ENCODE data around the gene BTBD17. TPM values are rescaled to one million over a fixed set of nuclear protein-coding genes. Genes with fewer than 3 reads are reported as not detected.

Gene BTBD17
- total RNA-seq, 8 experiments from 2014 or later = 1.4 to 20.4 (median 4.1) TPM; not detected in 3

GRCh38 chr17:74380959-74381808 lies 19.5 kb upstream of the BTBD17 start:
- Histone ChIP-seq H3K4me3 (no peak overlapping the region), H3K4me1 (replicated peaks in 1 of 2) (peaks cover 3 to 12% of the 10 kb centered on the region in 2 donors), H3K27ac (no peak overlapping the region)
- no peak for ATAC-seq (replicated peaks in 6 of 8)
- in situ Hi-C loops (cut with MboI; ENCODE audit: low pct_unique_long_range_greater_than_20kb in 2 of 9, low sequenced_read_pairs in 9 of 9, unreplicated experiment in 9 of 9) = no loop called here
- 8 to 100% (median 84%) methylated on average over 1 to 9 of the region's 15 CpGs for WGBS, 10 experiments

GRCh38 chr17:74380086-74380958 lies 18.7 kb upstream of the BTBD17 start:
- WGBS, 10 experiments = 40 to 100% (median 76%) methylated on average over 1 to 2 of the region's 17 CpGs; no CpG with 5 or more reads in 6 of the 10 experiments
- Histone ChIP-seq H3K27ac (no peak overlapping the region), H3K4me1 (replicated peaks in 1 of 2) (peaks cover 3 to 12% of the 10 kb centered on the region in 2 donors), H3K4me3 (no peak overlapping the region)
- ATAC-seq (replicated peaks in 6 of 8) = peak; percentile 4 to 35 (median 18)
- in situ Hi-C loops (cut with MboI; ENCODE audit: low pct_unique_long_range_greater_than_20kb in 2 of 9, low sequenced_read_pairs in 9 of 9, unreplicated experiment in 9 of 9) = no loop called here

GRCh38 chr17:74379495-74380085 lies 17.9 kb upstream of the BTBD17 start:
- no peak overlapping the region for H3K4me3 ChIP-seq
- in situ Hi-C loops (cut with MboI; ENCODE audit: low pct_unique_long_range_greater_than_20kb in 2 of 9, low sequenced_read_pairs in 9 of 9, unreplicated experiment in 9 of 9) = loop anchor here in 3 of 9 experiments (10.0 kb wide), 2 partner anchors 65 to 75 kb away; no protein-coding TSS in a partner anchor
- H3K27ac ChIP-seq = no peak overlapping the region

GRCh38 chr17:74374858-74375257 lies 13.2 kb upstream of the BTBD17 start:
- in situ Hi-C loops (cut with MboI; ENCODE audit: low pct_unique_long_range_greater_than_20kb in 2 of 9, low sequenced_read_pairs in 9 of 9, unreplicated experiment in 9 of 9) = loop anchor here in 5 of 9 experiments (10.0 to 25.0 kb wide), 3 partner anchors 70 to 163 kb away; partner anchors contain the start of genes RPL38 (in 2 of the 5) and TTYH2 (in 2 of the 5)
- Histone ChIP-seq H3K4me1 (replicated peaks in 1 of 2) (peaks cover 14 to 21% of the 10 kb centered on the region in 2 donors), H3K27ac (peak overlapping the region in 1 of 2 donors; percentile 86), H3K4me3 (no peak overlapping the region)
- 30 to 100% (median 86%) methylated on average over 1 to 3 of the region's 3 CpGs; no CpG with 5 or more reads in 2 of the 10 experiments for WGBS, 10 experiments
- ATAC-seq (replicated peaks in 6 of 8) = no peak

More at GRCh38 chr17:74379495-74380085, 17.9 kb upstream of the BTBD17 start:
- WGBS, 10 experiments = 30% methylated on average over 2 of the region's 20 CpGs; no CpG with 5 or more reads in 9 of the 10 experiments
- peak; percentile 94 to 98 (median 96) for ATAC-seq (replicated peaks in 6 of 8)
- H3K4me1 ChIP-seq (replicated peaks in 1 of 2) = peaks cover 3 to 13% of the 10 kb centered on the region in 2 donors

- 40 to 90% (median 67%) methylated on average over 1 to 3 of the region's 15 CpGs; no CpG with 5 or more reads in 6 of the 10 experiments for WGBS, 10 experiments
- no peak overlapping the region for H3K4me3 ChIP-seq
- ATAC-seq (replicated peaks in 6 of 8) = peak in 5 of 8 experiments; percentile 85 to 92 (median 90)
- peak overlapping the region; percentile 48 to 86 for H3K27ac ChIP-seq
- in situ Hi-C loops (cut with MboI; ENCODE audit: low pct_unique_long_range_greater_than_20kb in 2 of 9, low sequenced_read_pairs in 9 of 9, unreplicated experiment in 9 of 9) = loop anchor here in 5 of 9 experiments (10.0 to 25.0 kb wide), 3 partner anchors 71 to 162 kb away; partner anchors contain the start of genes RPL38 (in 2 of the 5) and TTYH2 (in 2 of the 5)
- peaks cover 13 to 22% of the 10 kb centered on the region in 2 donors for H3K4me1 ChIP-seq (replicated peaks in 1 of 2)
Measured at GRCh38 chr17:74373838-74374606, 12.4 kb upstream of the BTBD17 start.

- no peak for ATAC-seq (replicated peaks in 6 of 8)
- H3K4me1 ChIP-seq (replicated peaks in 1 of 2) = peaks cover 21 to 33% of the 10 kb centered on the region in 2 donors
- no peak overlapping the region for H3K27ac ChIP-seq
- no peak overlapping the region for H3K4me3 ChIP-seq
- 93% methylated on average over 6 of the region's 9 CpGs; no CpG with 5 or more reads in 9 of the 10 experiments for WGBS, 10 experiments
- in situ Hi-C loops (cut with MboI; ENCODE audit: low pct_unique_long_range_greater_than_20kb in 2 of 9, low sequenced_read_pairs in 9 of 9, unreplicated experiment in 9 of 9) = loop anchor here in 5 of 9 experiments (10.0 to 25.0 kb wide), 3 partner anchors 72 to 160 kb away; partner anchors contain the start of genes RPL38 (in 2 of the 5) and TTYH2 (in 2 of the 5)
Measured at GRCh38 chr17:74372426-74372825, 10.8 kb upstream of the BTBD17 start.

GRCh38 chr17:74371653-74372147 lies 10.0 kb upstream of the BTBD17 start:
- ATAC-seq (replicated peaks in 6 of 8) = no peak
- 70 to 100% (median 95%) methylated on average over 1 to 9 of the region's 26 CpGs; no CpG with 5 or more reads in 4 of the 10 experiments for WGBS, 10 experiments
- H3K4me3 ChIP-seq = no peak overlapping the region
- peaks cover 21 to 33% of the 10 kb centered on the region in 2 donors for H3K4me1 ChIP-seq (replicated peaks in 1 of 2)
- H3K27ac ChIP-seq = no peak overlapping the region
- in situ Hi-C loops (cut with MboI; ENCODE audit: low pct_unique_long_range_greater_than_20kb in 2 of 9, low sequenced_read_pairs in 9 of 9, unreplicated experiment in 9 of 9) = loop anchor here in 5 of 9 experiments (10.0 to 25.0 kb wide), 3 partner anchors 73 to 159 kb away; partner anchors contain the start of genes RPL38 (in 2 of the 5) and TTYH2 (in 2 of the 5)

GRCh38 chr17:74369665-74370490 lies 8.2 kb upstream of the BTBD17 start:
- no peak overlapping the region for H3K27ac ChIP-seq
- H3K4me1 ChIP-seq (replicated peaks in 1 of 2) = peaks cover 21 to 33% of the 10 kb centered on the region in 2 donors
- H3K4me3 ChIP-seq = no peak overlapping the region
- ATAC-seq (replicated peaks in 6 of 8) = no peak
- WGBS, 10 experiments = 20 to 100% (median 93%) methylated on average over 1 to 4 of the region's 17 CpGs; no CpG with 5 or more reads in 5 of the 10 experiments
- in situ Hi-C loops (cut with MboI; ENCODE audit: low pct_unique_long_range_greater_than_20kb in 2 of 9, low sequenced_read_pairs in 9 of 9, unreplicated experiment in 9 of 9) = loop anchor here in 5 of 9 experiments (10.0 to 25.0 kb wide), 3 partner anchors 75 to 158 kb away; partner anchors contain the start of genes RPL38 (in 2 of the 5) and TTYH2 (in 2 of the 5)

GRCh38 chr17:74369221-74369620 lies 7.6 kb upstream of the BTBD17 start:
- WGBS, 10 experiments = no CpG with 5 or more reads among the region's 10 CpGs
- in situ Hi-C loops (cut with MboI; ENCODE audit: low pct_unique_long_range_greater_than_20kb in 2 of 9, low sequenced_read_pairs in 9 of 9, unreplicated experiment in 9 of 9) = loop anchor here in 2 of 9 experiments (25.0 kb wide), 1 partner anchor 157 kb away; the partner anchor contains the start of genes RPL38 (in 2 of the 2) and TTYH2 (in 2 of the 2)
- H3K27ac ChIP-seq = no peak overlapping the region
- no peak for ATAC-seq (replicated peaks in 6 of 8)
- H3K4me1 ChIP-seq (replicated peaks in 1 of 2) = peaks cover 20 to 27% of the 10 kb centered on the region in 2 donors
- H3K4me3 ChIP-seq = no peak overlapping the region

GRCh38 chr17:74368341-74369081 lies 6.8 kb upstream of the BTBD17 start:
- no peak overlapping the region for H3K4me3 ChIP-seq
- peak; percentile 61 to 92 (median 68) for ATAC-seq (replicated peaks in 6 of 8)
- in situ Hi-C loops (cut with MboI; ENCODE audit: low pct_unique_long_range_greater_than_20kb in 2 of 9, low sequenced_read_pairs in 9 of 9, unreplicated experiment in 9 of 9) = loop anchor here in 2 of 9 experiments (25.0 kb wide), 1 partner anchor 156 kb away; the partner anchor contains the start of genes RPL38 (in 2 of the 2) and TTYH2 (in 2 of the 2)
- WGBS, 10 experiments = 0% methylated on average over 2 to 3 of the region's 14 CpGs; no CpG with 5 or more reads in 8 of the 10 experiments
- H3K4me1 ChIP-seq (replicated peaks in 1 of 2) = peaks cover 13 to 20% of the 10 kb centered on the region in 2 donors
- peak overlapping the region in 1 of 2 donors; percentile 5 for H3K27ac ChIP-seq
